DMS 273 (cell line): ENCODE results near the gene JUND.

Source experiments
- DNase-seq: peaks from one replicate; lab custom pipeline; 2025; ENCODE audit not compliant: unreplicated experiment; lab: John Stamatoyannopoulos, UW

Gene JUND

DNA sequence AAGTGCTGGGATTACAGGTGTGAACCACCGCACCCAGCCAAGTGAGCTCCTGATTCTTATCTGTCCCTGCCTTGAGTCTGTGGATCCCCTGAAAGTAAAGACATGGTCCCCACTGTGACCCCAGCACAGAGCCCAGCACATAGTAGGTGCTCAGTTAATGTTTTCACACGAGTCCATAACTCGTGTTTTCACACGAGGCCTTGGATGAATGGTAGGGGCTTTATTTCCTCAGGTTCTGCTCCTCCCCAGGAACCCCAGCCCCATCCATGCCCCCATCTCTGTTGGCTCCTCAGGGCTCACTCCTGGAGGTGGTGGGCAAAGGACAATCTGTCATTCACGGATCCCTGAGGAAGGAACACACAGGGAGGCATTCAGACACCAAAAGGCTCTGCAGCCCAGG, 31.6 kb downstream of the JUND start:
- no peak for DNase-seq

DNA sequence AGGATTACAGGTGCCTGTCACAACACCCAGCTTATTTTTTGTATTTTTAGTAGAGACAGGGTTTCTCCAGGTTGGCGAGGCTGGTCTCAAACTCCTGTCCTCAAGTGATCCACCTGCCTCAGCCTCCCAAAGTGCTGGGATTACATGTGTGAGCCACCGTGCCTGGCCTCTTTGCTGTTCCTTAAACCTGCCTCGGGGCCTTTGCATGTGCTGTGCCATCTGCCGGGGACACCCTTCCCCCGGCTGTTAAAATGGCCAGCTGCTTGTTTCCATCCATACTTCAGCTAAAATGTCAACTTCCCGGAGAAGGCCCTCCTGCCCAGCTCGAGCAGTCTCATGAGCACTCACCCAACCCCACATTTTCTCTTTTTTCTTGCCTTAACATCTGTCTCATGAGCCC, 36.1 kb downstream of the JUND start:
- no peak for DNase-seq

DNA sequence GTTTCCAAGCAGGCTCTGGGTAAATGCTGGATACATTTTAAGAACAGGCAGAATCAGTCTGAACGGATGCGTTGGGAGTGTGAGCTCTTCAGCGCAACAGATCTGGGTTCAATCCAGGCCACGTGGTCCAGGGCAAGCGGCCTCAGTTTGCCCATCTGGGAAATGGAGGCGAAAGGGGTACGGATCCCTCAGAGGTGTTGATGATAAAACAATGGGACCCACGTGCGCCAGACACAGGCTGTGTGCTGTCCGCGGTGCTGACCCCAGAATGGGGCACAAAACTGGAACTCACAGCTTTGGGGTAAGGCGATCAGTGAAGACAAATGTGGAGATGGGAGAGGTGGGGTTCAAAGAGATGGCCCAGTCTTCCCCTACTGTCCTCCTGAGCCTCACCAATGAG, 42.1 kb downstream of the JUND start:
- no peak for DNase-seq

DNA sequence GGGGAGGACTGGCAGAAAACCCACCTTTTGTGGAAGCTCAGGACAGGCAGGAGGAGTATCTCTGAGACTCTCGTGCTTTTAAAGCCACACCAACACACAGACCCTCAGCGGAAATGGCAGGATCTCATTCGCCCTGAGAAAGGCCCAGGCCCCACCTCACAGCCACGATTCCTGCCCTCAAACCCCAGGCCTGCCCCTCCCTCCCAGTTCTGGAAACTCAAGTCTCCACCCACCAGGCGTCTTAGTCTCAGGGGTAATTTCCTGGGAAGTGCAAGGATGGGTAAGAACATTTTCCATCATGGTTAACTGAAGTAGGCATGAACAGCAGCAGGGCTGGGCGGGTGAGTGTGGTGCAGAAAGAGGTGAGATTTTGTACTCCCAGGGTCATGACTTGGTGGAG, 47.2 kb downstream of the JUND start:
- DNase-seq, result no peak

DNA sequence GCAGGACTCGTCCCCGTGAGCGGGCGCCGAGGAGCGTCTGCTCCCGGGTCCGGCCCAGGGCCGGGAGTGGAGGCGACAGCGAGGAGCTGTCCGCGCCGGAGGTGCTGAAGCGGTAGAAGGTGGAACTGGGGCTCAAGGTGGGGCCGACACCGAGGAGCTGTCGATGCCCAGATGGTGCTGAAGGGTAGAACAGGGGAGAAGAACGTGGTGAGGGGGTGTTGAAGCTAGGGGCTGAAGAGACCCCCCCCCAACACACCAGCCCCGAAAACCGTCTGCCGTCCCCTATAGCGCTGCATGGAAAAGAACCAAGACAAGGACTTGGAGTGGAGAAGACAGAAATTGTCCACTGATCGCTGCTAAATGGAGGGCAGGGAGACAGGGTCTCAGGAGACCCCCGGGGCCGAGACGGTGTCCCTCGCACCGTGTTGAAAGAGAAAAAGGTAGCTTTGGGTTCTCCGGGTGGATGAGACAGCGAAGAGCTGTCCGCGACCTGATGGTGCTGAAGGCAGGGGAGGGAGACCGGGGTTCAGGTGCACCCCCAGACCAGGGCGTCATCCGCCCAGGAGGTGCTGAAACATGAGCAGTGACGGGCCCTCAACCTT, 48.1 kb downstream of the JUND start:
- DNase-seq, result peak; percentile 83

DNA sequence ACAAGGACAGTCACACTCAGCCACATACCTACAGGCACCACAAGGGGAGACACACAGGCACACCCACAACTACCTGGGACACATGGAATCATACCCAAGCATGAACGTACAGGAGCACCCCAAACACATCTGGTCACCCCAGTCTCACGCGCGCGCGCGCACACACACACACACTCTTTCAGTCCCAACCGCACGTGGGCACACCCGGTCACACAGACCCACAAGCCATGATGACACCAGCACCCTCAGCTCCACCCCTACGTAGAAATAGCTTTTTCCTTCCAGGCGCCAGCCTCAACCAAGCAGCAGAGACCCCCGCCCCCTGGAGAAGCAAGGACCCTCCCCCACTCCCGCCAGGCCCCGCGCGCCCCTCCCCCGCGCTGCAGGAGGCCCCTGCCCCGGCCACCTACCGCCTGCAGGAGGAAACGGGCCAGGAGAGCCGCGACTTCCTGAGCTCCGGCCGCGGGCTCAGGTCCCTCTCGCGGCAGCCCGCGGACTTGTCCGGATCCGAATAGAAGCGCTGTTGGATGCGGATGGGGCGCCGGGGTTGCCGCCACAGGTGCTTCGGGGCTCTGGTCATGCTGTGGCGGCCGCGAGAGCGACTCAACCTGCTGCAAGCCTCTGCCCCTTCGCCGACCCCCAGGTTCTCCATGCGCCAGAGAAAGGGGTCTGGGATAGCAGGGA, 48.7 kb downstream of the JUND start:
- DNase-seq, result peak; percentile 83

DNA sequence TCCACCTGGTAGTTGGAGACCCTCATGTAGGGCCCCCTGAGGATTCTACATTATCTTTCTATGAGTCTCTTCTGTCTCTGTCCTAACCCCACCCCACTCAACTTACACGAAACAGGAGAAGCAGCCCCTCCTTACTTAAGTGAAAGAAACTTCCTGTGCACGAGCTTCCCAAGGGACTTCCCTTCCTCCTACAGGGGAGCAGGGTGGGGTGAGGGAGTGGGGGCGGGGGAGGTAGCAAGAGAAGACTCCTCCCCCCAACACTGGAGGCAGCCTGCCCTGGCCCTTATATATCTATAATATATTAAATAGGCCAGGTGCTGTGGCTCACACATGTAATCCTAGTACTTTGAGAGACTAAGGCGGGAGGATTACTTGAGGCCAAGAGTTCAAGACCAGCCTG, 49.6 kb downstream of the JUND start:
- no peak for DNase-seq

DNA sequence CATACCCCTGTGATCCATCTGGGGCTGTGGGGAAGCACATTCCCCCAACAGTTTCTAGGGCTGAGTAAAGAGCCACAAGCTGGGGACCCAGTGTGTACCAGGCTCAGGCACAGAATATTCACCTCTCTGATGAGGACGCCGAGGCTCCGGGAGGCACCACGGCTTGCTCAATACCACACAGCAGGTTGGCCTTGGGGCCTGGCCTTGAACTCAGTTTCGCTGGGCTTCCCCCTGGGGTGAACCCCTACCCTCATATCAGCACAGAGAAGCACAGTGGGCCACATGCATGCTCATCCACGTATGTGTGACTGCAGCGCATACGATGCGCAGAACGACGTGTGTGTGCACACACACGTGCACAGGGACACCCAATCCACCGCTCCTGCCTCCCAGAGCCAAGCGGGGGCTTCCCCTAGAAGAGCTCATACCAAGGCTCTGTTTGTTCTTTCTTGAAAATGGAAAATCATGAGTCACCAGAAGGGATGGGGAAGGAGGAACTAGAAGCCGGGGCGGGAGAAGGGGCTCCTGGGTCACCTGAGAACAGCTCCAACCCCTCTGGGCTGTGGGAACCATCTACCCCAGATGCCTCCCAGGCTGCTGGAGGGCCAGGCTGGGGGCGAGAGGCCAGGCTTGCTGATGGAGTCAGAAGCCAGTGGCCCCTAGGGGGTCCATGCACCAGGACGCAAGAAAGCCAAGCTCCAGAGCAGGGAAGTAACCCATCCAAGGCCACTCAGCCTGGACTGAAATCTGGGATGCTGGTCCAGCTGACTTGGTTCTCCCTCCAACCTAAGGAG, 50.3 kb downstream of the JUND start:
- no peak for DNase-seq

DNA sequence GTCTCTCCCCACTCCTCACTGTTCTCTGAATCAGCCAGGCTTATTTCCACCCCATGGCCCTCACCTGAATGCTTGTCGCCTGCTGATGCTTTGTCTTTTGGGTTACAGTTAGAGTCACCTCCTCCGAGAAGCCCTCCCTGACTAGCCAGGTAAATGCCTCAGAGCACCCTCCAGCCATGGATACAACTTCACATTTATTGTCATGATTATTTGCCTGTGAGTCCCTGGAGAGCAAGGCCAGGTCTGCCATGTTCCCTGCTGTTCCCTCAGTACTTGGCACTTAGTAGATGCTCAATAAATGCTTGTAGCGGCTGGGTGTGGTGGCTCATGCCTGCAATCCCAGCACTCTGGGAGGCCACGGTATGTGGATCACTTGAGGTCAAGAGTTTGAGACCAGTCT, 51.5 kb downstream of the JUND start:
- no peak for DNase-seq
